Measurements from ENCODE around the gene PLCH1.
"Not testable (repeated sequence)": the region's sequence is repeated elsewhere in the genome, so short reads cannot be mapped to it uniquely, and the experiment has no call there.

The PLCH1 gene

DNA sequence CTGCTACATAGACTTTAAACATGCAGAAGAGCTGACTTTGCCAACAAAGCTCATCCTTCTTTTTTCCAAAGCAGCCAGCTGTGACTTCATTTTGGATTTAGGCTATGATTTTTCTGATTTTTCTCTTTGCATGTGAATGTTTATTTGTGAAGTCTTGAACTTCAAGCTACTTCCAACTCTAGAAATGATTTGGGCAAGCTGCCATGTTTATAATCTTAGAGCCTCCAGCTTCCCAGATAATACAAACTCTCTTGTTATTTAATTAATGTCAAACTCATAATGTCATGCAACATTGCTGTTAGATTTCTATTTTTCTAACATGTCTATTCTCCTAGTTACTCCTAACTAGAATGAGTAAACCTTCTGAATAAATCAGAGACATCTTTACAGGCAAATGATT is 106.4 kb downstream of the PLCH1 start:
- not testable (repeated sequence) for DNase-seq

DNA sequence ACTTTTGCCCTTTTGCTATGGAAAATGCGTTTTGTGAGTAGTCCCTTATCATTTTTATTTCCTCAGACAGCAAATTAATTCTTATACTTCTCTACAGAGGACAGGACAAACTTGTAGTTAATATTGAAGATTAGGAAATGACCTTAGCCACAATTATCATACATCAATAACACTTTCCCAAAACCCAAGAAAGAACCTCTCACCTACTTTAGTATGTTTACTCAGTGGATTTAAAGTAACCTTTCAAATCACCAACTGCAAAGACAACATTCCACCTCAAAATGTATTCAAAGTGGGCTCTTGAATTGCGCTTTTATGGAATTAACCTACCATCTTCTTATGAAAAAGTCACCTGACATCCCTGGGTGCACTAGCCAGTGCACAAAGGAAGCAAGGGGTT is 107.3 kb downstream of the PLCH1 start:
- DNase-seq, result no peak

DNA sequence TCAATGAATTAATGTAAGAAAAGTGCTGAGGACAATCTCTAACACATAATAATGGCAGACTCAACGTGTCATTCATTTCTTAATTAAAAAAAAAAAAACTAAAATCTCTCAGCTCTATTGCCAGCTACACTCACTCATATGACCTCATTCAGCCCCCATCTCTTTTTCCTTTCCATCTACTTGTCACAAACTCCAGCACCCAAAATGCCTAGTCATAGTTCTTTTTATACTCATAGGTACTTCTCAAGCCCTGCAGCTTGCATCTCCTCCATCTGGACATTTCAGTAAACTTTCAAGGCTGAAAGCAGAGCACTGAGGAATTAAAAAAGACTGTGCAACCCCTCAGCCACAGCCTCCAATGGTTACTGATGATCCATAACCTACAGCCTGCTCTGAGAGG is 109.8 kb downstream of the PLCH1 start:
- no peak for DNase-seq

DNA sequence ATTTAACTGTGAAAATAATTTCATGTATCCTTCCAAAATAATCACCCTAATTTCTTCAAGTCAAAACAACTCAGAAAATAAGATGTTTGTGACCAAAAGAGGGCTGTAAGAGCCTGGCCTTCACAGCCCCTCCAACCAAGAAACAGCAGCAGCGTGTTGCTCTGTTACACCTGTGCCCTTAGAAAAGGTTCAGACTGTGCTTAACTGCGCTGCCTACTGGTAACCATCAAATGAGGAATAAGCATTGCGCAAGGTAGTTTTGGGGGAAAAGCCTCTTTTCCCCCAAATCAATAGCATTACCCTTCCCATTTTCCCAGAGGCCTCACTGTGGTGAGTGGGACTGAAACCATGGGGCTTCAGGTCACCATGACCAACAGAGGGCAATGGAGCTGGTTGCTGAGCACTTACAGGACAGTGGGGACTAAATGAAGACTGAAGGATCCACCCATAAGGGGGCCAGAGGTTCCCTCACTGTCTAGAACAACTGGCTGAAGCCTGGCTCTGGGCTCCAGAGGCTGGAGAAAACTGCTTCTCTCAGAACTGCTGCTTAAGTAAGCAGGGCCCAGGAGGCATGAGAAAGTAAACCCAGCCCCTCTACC is 110.7 kb downstream of the PLCH1 start:
- no peak for DNase-seq

DNA sequence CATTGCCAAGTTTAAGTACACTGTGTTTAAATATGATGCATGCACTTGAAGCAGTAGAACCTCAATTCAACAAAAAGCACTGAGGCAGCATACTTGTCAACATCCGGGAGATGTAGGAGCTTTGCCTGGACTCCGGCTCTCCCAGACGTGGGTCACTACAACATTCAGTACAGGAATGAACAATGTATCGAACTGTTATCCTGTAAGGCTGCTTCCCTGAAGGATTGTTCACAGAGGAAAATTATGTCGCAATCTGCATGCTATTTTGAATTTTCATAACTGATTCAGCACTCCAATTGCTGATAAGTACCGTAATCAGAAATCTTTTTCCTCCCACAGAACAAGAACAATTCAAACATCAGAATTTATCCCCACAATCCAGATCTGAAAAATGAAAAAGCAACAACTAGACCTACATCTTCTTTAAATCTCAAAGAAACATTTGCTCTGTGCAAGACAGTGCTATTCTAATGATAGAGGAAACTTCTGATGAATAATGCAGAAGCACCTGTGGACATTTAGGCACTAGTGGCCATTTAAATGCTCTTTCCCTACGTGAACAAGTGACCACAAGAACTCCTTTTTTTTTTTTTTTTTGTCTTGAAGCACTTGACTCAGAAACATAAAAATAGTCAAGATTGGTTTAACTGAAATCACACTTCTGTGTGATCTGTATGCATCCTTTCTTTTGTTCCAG is 113.4 kb downstream of the PLCH1 start:
- no peak for DNase-seq

DNA sequence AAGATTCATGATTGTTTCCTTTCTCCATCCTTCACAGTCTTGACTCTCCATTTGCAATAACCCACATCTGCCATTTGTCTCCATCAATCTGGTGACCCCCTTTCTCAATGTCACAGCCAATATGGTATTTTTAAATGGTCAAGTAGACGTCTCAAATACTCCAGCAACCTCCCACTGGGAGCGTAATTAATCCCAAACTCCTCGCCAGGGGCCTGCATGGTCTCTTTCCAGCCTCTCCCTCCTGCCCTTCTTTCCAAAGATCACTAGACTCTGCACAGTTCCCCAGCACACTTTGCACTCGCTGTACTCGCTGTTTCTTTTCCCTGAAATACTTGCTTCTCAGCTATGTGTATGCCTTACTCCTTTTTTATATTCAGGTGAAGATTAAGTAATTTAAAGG is 115.3 kb downstream of the PLCH1 start:
- DNase-seq, result no peak

DNA sequence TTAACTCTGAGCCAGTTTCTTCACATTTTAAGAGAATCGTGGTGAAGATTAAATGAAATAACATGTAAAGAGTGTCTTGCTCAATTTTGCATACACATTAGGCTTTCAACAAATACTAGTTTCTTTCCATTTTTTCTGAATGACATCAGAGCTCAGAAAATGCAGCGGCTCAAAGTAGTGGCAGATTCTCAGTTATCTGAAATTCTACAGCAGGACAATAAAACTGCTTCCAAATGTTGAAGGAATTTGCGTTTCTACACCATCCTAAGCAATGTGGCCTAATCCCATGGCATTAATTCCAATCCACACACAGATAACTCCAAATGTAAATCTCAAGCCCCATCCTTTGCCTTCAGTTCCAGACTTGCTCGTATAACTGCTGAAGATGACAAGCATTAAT is 115.8 kb downstream of the PLCH1 start:
- DNase-seq, result no peak

DNA sequence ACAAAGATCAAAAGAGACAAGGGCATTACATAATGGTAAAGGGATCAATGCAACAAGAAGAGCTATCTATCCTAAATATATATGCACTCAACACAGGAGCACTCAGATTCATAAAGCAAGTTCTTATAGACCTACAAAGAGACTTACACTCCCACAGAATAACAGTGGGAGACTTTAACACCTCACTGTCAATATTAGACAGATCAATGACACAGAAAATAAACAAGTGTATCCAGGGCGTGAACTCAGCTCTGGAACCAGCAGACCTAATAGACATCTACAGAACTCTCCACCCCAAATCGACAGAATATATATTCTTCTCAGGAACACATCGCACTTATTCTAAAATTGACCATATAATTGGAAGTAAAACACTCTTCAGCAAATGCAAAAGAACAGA is 122.2 kb downstream of the PLCH1 start:
- not testable (repeated sequence) for DNase-seq

DNA sequence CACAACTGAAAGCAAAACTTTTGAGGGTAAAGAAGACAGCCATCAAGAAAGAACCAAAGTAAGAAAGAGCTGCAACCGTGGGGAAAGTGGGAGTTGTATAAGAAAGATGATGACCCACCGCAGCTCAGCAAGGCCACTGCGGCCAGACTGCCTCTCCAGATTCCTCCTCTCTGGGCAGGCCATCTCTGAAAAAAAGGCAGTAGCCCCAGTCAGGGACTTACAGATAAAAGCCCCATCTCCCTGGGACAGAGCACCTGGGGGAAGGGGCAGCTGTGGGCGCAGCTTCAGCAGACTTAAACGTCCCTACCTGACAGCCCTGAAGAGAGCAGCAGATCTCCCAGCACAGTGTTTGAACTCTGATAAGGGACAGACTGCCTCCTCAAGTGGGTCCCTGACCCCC is 124.3 kb downstream of the PLCH1 start:
- DNase-seq, result not testable (repeated sequence)

DNA sequence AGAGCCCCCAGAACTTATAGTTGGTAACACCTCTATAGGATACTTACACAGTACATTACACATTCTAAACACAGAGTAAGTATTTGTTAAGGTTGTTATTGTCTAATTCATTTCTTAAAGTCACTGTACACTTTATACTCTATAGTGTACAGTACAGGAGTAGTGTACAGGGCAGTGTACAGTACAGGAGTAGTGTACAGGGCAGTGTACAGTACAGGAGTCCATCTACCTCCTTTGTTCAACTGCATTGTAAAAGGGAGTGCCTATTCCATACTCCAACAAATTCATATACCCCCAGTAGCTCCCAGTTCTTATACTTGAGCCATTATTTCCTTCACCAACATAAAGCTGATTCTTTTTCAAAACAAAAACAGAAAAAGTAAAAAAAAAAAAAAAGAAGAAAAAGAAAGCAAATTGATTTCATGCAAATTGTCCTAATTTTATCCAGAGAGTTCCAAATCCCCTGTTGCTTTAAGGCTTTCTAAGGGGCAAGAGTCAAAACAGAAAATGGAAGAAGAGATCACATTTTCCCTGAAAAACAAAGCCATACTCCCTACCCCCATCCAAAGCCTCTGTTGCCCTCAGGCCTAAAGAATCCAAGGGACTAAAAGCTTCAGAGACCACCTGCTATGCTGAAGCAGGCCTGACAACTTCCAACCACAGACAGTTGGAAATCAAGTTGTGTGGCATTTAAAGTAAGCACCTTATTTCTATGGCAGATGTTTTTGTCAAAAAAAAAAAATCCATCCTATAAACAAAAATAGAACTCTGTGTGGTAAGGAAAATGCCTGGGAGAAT is 125.6 kb downstream of the PLCH1 start:
- no peak for DNase-seq

DNA sequence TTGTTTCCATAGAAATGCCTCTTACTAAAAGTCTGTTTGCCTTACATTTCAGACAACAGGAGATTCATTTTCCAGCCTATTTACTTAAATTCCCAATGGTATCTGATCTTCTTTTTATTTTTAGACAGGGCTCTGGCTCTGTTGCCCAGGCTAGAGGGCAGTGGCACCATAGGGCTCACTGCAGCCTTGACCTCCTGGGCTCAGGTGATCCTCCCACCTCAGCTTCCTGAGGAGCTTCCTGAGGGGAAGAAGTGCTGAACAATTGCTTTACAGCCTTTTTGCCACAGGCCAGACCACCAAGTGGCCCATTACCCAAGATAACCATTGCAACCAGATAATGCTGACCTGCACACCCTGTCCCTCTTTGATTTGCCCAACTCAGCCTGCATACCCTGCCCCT is 126.3 kb downstream of the PLCH1 start:
- no peak for DNase-seq

DNA sequence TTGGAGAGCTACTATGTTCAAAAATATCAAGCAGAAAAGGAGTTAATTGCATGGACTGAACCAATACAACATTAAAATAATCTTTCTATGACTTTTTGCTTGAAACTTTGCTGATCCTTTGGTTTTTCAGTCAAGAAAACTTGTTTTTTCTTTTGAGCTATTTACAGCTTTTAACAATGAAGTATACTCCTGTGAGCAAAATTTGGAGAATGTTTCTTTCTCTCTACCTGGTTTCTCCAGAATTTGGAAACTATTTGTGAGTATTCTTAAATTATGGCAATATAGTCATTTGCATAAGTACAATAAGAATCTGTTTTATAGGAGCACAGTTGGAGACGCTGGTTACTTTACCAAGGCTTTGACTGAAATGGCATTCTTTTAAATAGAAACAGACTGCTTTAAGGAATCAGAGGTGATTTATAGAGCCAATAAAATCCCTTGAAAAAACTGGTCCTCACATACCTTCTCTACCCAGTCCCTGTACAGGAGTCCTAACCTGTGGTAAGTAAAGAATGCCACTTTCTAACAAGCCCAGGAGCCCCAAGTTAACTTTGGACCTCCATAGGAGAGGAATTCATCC is 127.4 kb downstream of the PLCH1 start:
- no peak for DNase-seq

DNA sequence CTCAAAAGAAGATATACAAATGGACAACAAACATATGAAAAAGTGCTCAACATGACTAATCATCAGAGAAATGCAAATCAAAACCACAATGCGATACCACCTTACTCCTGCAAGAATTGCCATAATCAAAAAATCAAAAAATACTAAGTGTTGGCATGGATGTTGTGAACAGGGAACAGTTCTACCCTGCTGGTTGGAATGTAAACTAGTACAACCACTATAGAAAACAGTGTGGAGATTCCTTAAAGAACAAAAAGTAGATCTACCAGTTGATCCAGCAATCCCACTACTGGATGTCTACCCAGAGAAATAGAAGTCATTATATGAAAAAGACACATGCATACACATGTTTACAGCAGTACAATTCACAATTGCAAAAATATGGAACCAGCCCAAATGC is 129.7 kb downstream of the PLCH1 start:
- not testable (repeated sequence) for DNase-seq

DNA sequence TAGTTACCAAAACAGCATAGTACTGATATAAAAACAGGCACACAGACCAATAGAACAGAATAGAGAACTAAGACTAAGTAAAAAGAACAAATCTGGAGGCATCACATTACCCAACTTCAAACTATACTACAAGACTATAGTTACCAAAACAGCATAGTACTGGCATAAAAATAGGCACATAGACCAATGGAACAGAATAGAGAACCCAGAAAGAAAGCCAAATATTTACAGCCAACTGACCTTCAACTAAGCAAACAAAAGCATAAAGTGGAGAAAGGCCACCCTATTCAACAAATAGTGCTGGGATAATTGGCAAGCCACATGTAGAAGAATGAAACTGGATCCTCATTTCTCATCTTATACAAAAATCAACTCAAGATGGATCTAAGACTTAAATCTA is 130.5 kb downstream of the PLCH1 start:
- DNase-seq, result not testable (repeated sequence)

DNA sequence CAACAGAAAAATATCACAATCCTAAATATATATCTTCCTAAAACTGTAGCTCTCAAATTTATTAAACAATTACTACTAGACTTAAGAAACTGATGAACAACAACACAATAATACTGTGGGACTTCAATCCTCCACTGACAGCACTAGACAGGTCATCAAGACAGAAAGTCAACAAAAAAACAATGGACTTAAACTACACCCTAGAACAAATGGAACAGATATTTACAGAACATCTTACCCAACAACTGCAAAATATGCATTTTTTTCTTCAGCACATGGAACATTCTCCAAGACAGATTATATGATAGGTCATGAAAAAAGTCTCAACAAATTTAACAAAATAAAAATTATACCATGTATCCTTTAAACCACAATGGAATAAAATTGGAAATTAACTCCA is 133.4 kb downstream of the PLCH1 start:
- DNase-seq, result no peak

DNA sequence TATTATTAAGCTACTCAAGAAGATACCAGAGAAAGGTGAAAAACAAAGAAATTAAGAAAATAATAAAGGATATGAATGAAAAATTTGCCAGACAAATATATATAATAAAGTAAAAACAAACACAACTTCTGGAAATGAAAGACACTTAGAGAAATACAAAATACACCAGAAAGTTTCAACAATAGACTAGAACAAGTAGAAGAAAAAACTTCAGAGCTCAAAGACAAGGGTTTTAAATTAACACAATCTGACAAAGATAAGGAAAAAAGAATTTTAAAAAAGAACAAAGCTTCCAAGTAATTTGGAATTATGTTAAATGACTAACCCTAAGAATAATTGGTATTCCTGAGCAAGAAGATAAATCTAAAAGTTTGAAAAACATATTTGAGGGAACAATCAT is 135.3 kb downstream of the PLCH1 start:
- DNase-seq, result no peak

DNA sequence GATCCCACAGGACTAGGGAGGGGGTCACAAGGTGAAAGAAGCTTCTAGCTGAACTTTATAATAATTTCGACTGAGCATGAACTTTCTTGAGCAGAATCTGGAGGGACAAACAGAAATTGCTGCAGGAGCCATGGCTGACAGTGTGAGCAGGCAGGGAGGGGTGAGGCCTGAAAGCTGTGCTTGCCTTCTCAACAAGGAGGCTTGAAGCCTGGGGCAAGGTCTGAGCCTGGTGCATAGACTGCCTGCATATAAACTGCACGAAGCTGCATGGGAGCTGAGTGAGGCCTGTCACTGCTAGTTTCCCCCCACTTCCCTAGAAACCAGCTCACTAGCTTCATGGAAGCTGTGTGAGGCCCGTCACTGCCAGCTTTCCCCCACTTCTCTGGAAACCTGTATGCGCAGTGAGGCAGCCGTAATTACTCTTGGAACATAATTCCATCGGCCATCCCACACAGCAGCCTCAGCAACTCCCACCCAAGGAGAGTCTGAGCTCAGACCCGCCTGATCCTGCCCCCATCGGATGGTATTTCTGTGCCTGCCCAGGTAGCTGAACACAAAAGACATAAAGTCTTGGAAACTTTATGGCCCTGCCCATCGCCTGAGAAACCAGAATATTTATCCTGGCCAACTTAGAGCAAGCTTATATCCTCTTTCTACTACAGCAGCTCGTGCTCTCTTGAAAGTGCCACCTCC is 136.5 kb downstream of the PLCH1 start:
- no peak for DNase-seq

DNA sequence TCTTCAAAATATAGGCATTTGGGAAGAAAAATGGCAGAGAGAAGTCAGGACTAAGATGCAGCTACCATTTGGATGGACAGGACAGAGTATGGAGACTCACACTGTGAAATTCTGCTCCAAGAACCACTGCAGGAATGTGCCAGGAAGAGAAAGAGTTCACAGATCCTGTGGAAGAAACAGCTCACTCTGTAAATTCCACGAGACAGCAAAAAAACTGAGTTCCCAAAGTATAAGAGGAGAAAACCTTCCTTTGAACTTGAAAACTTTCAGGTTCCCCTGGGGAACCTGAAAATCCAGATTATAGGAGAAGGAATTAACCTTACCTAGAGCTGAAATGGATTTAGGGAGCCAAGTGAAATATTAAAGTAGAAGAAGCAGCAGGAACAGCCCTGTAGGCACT is 137.1 kb downstream of the PLCH1 start:
- DNase-seq, result no peak

DNA sequence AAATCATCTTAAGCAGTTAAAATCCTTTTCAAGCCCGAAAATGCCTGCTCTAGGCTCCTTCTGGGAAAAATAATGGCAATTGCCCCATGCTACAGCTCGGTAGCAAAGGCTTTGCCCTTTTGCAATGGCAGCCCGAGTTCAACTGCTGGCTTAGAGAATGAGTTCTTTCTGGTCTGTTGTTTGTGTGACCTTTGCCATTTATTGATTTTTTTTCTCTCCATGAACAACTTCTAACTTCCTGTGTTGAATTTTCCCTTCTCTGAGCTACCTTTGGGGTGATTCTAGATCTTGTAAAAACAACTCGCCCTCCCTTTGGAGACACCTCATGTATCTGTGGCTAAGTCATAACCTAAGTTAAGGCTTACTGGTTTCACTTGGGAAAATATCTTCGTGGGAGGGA is 139.3 kb downstream of the PLCH1 start:
- DNase-seq, result no peak

DNA sequence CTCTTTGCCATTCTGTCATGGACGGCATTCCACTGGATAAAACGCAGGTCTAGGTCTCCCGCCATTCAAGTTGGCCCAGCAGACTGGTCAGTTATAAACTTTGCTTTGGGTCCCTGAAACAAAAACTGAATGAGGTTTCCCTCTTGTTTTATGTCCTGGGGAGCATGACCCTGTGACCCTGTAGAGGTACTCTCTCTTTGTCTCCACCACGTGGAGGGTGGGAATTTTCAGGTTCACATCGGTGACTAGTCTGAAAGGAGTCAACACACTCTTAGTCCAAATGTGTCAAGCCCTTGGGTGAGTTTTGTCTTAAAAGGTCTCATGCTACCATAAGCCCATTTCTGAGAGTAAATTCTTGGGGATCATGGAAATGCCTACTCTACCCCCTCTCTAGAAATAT is 139.9 kb downstream of the PLCH1 start:
- DNase-seq, result no peak

DNA sequence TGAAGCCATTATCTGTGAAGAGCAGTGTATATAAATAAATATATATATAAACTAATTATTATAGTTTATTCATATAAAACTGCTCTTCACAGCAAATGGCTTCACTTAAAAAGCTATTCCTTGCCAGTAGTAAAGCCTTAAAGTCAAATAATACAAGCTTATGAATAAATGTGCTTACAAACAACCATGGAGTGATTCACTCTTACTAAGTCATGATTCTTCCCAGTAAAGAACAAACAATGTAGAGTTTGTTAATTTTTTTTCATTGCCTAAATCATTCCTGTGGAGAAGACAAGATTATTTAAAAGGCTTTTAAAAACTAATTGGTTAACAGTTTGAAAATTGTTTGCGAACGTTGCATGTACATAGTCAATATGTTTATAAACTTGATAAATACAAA is 140.7 kb downstream of the PLCH1 start:
- DNase-seq, result no peak

DNA sequence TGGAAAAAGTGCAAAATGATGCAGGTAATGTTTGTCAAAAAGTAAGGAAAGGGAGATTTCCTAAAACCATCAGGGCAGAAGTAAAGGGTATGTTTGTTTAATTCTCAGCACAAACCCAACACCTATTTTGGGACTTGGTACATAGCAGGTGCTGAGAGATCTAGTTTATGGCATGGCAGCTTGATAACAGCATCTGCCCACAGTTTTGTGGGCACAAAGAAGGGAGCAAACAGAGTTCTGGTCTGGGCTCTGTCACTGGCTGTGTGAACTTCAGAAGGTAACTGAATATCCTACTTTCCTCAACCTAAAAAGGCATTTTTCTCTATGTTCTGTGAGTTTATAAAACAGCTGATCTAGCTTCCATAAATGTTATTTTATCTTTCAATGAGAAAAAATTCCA is 141.6 kb downstream of the PLCH1 start:
- DNase-seq, result no peak

DNA sequence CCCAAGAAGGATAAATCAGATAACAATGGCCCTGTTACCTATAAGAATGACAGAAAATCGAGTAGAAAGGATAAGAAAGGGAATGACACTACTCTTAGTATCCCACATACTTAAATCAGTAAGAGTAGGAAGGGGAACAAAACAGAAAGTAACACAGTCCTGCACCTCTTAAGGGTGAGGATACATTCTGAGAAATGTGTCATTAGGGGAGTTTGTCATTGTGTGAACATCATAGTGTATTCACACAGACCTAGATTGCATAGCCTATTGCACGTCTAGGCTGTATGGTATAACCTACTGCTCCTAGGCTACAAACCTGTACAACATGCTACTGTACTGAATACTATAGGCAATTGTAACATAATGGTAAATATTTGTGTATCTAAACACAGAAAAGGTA is 142.6 kb downstream of the PLCH1 start:
- no peak for DNase-seq

Measured in CD4-positive, alpha-beta T cell treated with Interferon alpha-2 for 1 hour (primary cell).